Measurements from ENCODE around the gene PLEKHA4. TPM values are rescaled to one million over a fixed set of nuclear protein-coding genes. Genes with fewer than 3 reads are reported as not detected.

The PLEKHA4 gene
- total RNA-seq, 3 donors from 2014 or later = 6.4 to 25.6 (median 22.4) TPM

GRCh38 chr19:48806818-48807589 lies 61.4 kb downstream of the PLEKHA4 start:
- H3K9me3 ChIP-seq = no peaks in the 10 kb centered on the region
- no peaks in the 10 kb centered on the region for H3K36me3 ChIP-seq
- H3K4me3 ChIP-seq = no peak overlapping the region
- H3K27ac ChIP-seq = no peak overlapping the region
- intact Hi-C loops (cut with DNase I; ENCODE audit: low total_unique reads) = no loop called here
- no peak for DNase-seq (ENCODE audit: low spot score in 2 of 2)
- no peaks in the 10 kb centered on the region for H3K27me3 ChIP-seq
- no peaks in the 10 kb centered on the region for H3K4me1 ChIP-seq
- TF ChIP-seq POLR2AphosphoS5 (IDR thresholded peaks at IDR 0.05) (no peak), CTCF (IDR thresholded peaks at IDR 0.05) (no peak), POLR2A (IDR thresholded peaks at IDR 0.05) (no peak)

DNA sequence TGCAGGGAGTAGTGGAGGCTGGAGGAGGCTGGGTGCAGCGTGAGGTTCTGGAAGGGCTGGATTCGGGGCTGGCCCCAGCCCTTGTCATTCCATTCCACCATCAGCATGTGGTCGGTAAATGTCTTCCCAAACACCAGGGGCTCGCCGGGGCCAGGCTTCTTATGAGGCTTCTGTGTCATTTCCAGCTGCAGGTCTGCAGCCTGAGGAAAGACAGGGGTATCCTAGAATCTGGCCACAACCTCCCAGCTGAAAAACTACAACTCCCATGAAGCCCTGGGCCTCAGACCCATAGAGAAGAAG lies 61.9 kb downstream of the PLEKHA4 start:
- DNase-seq (ENCODE audit: low spot score in 2 of 2) = no peak
- no peaks in the 10 kb centered on the region for H3K9me3 ChIP-seq
- H3K4me1 ChIP-seq = no peaks in the 10 kb centered on the region
- no peak overlapping the region for H3K27ac ChIP-seq
- no peaks in the 10 kb centered on the region for H3K27me3 ChIP-seq
- H3K4me3 ChIP-seq = no peak overlapping the region
- no peaks in the 10 kb centered on the region for H3K36me3 ChIP-seq
- intact Hi-C loops (cut with DNase I; ENCODE audit: low total_unique reads) = no loop called here
- no peak for TF ChIP-seq POLR2AphosphoS5 (IDR thresholded peaks at IDR 0.05)
- no peak for TF ChIP-seq POLR2A (IDR thresholded peaks at IDR 0.05)
- TF ChIP-seq CTCF (IDR thresholded peaks at IDR 0.05) = no peak

DNA sequence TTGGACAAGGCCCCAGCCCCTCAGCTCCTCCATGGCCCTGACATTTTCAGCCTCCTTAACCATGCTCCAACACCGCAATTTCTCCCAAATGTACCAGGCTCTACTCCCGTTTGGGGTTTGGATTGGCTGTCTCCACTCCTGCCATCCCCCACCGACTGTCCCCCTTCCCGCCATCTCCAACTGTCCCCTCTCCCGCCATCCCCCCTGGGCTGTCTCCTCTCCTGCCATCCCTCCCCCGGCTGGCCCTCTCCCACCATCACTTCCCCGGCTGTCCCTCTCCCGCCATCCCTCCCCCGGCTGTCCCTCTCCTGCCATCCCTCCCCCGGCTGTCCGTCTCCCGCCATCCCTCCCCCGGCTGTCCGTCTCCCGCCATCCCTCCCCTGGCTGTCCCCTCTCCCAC lies 63.0 kb downstream of the PLEKHA4 start:
- intact Hi-C loops (cut with DNase I; ENCODE audit: low total_unique reads) = no loop called here
- DNase-seq (ENCODE audit: low spot score in 2 of 2) = no peak
- TF ChIP-seq POLR2A (IDR thresholded peaks at IDR 0.05) (no peak), CTCF (IDR thresholded peaks at IDR 0.05) (no peak), POLR2AphosphoS5 (IDR thresholded peaks at IDR 0.05) (no peak)
- Histone ChIP-seq H3K4me1 (no peaks in the 10 kb centered on the region), H3K36me3 (no peaks in the 10 kb centered on the region), H3K27ac (no peak overlapping the region), H3K9me3 (no peaks in the 10 kb centered on the region), H3K27me3 (no peaks in the 10 kb centered on the region), H3K4me3 (no peak overlapping the region)

DNA sequence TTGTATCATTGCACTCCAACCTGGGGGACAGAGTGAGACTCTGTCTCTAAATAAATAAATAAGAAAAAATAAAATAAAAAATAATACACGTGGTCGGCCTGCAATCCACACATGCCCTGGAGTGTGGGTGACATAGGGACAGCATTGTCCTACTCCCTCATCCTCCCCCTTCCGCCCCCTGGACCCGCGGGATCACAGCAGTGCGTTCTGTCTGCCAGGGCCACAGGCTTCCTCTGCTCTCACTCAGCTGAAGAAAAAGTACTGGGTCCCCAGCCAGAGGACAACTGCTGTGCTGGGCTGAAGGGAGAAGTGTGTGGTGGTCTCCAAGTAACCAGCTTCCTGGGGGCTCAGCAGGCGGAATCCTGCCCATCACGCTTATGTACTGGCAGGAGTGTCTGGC lies 63.9 kb downstream of the PLEKHA4 start:
- Histone ChIP-seq H3K9me3 (no peaks in the 10 kb centered on the region), H3K4me1 (no peaks in the 10 kb centered on the region), H3K27ac (no peak overlapping the region), H3K36me3 (no peaks in the 10 kb centered on the region), H3K27me3 (no peaks in the 10 kb centered on the region), H3K4me3 (no peak overlapping the region)
- intact Hi-C loops (cut with DNase I; ENCODE audit: low total_unique reads) = no loop called here
- TF ChIP-seq CTCF (IDR thresholded peaks at IDR 0.05) = no peak
- no peak for DNase-seq (ENCODE audit: low spot score in 2 of 2)

DNA sequence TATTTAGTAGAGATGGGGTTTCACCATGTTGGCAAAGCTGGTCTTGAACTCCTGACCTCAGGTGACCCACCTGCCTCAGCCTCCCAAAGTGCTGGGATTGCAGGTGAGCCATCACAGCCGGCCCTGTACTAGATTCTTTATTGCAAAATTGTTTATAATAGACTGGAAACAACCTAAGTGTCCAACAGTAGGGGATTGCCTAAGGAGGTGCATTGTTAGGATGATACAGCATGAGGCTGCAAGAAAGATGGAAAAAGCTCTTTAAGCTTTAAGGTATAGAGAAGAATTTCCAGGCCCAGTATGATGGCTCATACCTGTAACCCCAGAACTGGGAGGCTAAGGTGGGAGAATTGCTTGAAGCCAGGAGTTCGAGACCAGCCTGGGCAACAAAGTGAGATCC lies 65.8 kb downstream of the PLEKHA4 start:
- TF ChIP-seq POLR2A (IDR thresholded peaks at IDR 0.05) = no peak
- no peak for TF ChIP-seq POLR2AphosphoS5 (IDR thresholded peaks at IDR 0.05)
- no peak for TF ChIP-seq CTCF (IDR thresholded peaks at IDR 0.05)
- Histone ChIP-seq H3K9me3 (no peaks in the 10 kb centered on the region), H3K36me3 (no peaks in the 10 kb centered on the region), H3K27me3 (no peaks in the 10 kb centered on the region), H3K4me3 (no peak overlapping the region), H3K27ac (no peak overlapping the region), H3K4me1 (no peaks in the 10 kb centered on the region)
- intact Hi-C loops (cut with DNase I; ENCODE audit: low total_unique reads) = no loop called here
- DNase-seq (ENCODE audit: low spot score in 2 of 2) = no peak

Data from breast epithelium (tissue), 4 donors.